ENCODE results near the gene TMEM72. TPM values are rescaled to one million over a fixed set of nuclear protein-coding genes. Genes with fewer than 3 reads are reported as not detected.

The TMEM72 gene
- total RNA-seq, 1 experiment from 2014 or later = not detected

DNA sequence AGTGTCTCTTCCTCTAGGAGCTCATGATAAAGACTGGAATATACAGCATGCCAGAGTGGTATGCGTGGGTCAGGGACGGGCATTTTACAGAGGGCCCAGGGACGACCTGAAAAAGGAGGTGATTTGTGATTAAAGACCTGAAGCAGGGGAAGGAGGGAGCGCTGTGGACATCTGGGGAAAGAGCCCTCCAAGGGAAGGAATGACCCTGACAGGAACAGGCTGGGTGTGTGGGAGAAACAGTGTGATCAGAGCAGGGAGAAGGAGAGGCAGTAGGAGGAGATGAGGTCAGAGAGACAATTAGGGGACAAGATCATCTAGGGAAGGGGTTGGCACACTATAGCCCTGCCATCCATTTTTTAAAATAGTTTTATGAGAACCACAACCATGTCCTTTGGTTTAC, 45.1 kb downstream of the TMEM72 start:
- ChIA-PET RAD21 (ENCODE audit: low non-redundant PET in 1 of 2, low total read pairs in 2 of 2, uncharacterized antibody in 2 of 2, unreplicated experiment in 2 of 2) (no interaction called here), POLR2A (no interaction called here), CTCF (no interaction called here)
- Histone ChIP-seq H3K27ac (ENCODE audit: low read depth, low read length) (no peak overlapping the region), H3K4me2 (ENCODE audit: low read length) (no peak overlapping the region), H2AFZ (ENCODE audit: low read depth, low read length, poor library complexity, severe bottlenecking) (no peak overlapping the region), H3K79me2 (ENCODE audit: insufficient read depth, low read length) (no peaks in the 10 kb centered on the region), H3K36me3 (ENCODE audit: control insufficient read depth in 1 of 2, insufficient read depth in 2 of 2, low read length in 2 of 2) (no peaks in the 10 kb centered on the region), H3K27me3 (ENCODE audit: insufficient read depth, low read length) (no peaks in the 10 kb centered on the region), H3K9me3 (ENCODE audit: control insufficient read depth in 1 of 2, insufficient read depth in 1 of 2, low read depth in 1 of 2, low read length in 2 of 2) (no peaks in the 10 kb centered on the region), H4K20me1 (ENCODE audit: insufficient read depth) (no peaks in the 10 kb centered on the region), H3K4me1 (ENCODE audit: control insufficient read depth in 1 of 2, insufficient read depth in 2 of 2, low read length in 2 of 2) (peaks cover 3 to 17% of the 10 kb centered on the region in 2 experiments; a peak in 3 of 4 replicates), H3K9ac (ENCODE audit: low read length) (no peak overlapping the region), H3K4me3 (replicated peaks in 1 of 2; ENCODE audit: low read depth in 1 of 2, low read length in 2 of 2) (no peak overlapping the region), H3K9me2 (ENCODE audit: insufficient read depth) (no peaks in the 10 kb centered on the region)
- no TSS peak for BruUV-seq (replicated peaks)
- no peak for DNase-seq (ENCODE audit: low read depth, low spot score)
- TF ChIP-seq FOSL1 (IDR thresholded peaks at IDR 0.05; ENCODE audit: low read depth) (no peak), EGR1 (IDR thresholded peaks at IDR 0.05; ENCODE audit: low read depth) (no peak), SP1 (IDR thresholded peaks at IDR 0.05; ENCODE audit: low read depth) (no peak)
- TF ChIP-seq, protein P1, sequence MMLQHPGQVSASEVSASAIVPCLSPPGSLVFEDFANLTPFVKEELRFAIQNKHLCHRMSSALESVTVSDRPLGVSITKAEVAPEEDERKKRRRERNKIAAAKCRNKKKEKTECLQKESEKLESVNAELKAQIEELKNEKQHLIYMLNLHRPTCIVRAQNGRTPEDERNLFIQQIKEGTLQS (IDR thresholded peaks at IDR 0.05) = no peak
- no peak for ATAC-seq
- intact Hi-C loops (cut with micrococcal nuclease) = no loop called here

DNA sequence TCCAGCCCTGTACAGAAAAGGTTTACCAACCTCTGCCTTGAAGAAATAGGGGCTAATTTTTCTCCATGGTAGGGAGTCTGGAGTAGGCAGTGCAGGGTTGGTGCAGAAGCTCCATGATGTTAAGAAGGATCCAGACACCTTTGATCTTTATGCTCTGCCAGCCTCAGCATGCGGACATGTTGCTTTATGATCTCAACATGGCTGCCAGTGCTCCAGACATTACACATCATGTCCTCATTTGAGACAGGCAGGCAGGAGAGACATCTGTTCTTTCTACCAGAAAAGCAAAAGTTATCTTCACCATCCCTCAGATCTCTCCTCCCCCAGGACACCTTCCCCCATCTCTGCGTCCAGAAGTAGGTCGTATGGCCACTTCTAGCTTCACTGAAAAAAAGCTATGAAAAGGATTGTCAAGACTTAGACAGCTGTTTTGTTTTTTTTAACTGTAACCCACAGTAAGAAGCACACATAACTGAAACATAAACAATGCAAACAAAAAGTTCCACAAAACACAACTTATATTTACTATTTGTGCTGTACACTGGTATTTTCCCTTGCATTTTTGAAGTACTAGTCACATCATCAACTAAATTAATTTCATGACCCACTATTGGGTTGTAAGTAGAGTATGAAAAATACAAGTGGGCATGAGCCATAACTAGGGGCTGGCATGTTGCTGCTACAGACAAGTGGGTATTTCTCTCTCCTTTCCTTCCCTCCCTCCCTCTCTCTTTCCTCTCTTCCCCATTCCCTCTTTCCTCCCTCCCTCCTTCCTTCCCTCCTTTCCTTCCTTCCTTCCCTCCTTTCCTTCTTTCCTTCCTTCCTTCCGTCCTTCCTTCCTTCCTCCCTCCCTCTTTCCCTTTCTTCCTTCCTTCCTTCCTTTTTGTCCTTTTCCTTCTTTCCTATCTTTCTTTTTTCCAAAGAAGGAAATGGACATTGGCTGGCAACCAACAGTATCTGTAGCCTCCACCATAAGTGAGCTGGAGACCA, 45.9 kb downstream of the TMEM72 start:
- no peaks in the 10 kb centered on the region for H4K20me1 ChIP-seq (ENCODE audit: insufficient read depth)
- no peaks in the 10 kb centered on the region for H3K9me3 ChIP-seq (ENCODE audit: control insufficient read depth in 1 of 2, insufficient read depth in 1 of 2, low read depth in 1 of 2, low read length in 2 of 2)
- TF ChIP-seq EGR1 (IDR thresholded peaks at IDR 0.05; ENCODE audit: low read depth) (no peak), FOSL1 (IDR thresholded peaks at IDR 0.05; ENCODE audit: low read depth) (no peak)
- H3K27ac ChIP-seq (ENCODE audit: low read depth, low read length) = no peak overlapping the region
- H3K27me3 ChIP-seq (ENCODE audit: insufficient read depth, low read length) = no peaks in the 10 kb centered on the region
- CTCF ChIA-PET = no interaction called here
- no TSS peak for BruUV-seq (replicated peaks)
- H3K4me3 ChIP-seq (replicated peaks in 1 of 2; ENCODE audit: low read depth in 1 of 2, low read length in 2 of 2) = no peak overlapping the region
- H3K4me1 ChIP-seq (ENCODE audit: control insufficient read depth in 1 of 2, insufficient read depth in 2 of 2, low read length in 2 of 2) = peaks cover 3 to 17% of the 10 kb centered on the region in 2 experiments; a peak in 3 of 4 replicates
- DNase-seq (ENCODE audit: low read depth, low spot score) = no peak
- no peaks in the 10 kb centered on the region for H3K79me2 ChIP-seq (ENCODE audit: insufficient read depth, low read length)
- no peak overlapping the region for H3K4me2 ChIP-seq (ENCODE audit: low read length)
- no peak overlapping the region for H2AFZ ChIP-seq (ENCODE audit: low read depth, low read length, poor library complexity, severe bottlenecking)
- RAD21 ChIA-PET (ENCODE audit: low non-redundant PET in 1 of 2, low total read pairs in 2 of 2, uncharacterized antibody in 2 of 2, unreplicated experiment in 2 of 2) = no interaction called here
- ATAC-seq = no peak
- no peaks in the 10 kb centered on the region for H3K36me3 ChIP-seq (ENCODE audit: control insufficient read depth in 1 of 2, insufficient read depth in 2 of 2, low read length in 2 of 2)
- POLR2A ChIA-PET = no interaction called here
- no peaks in the 10 kb centered on the region for H3K9me2 ChIP-seq (ENCODE audit: insufficient read depth)
- intact Hi-C loops (cut with micrococcal nuclease) = no loop called here
- no peak overlapping the region for H3K9ac ChIP-seq (ENCODE audit: low read length)

All from HCT116 (cell line).